ENCODE results near the gene NRSN2.
"Not testable (repeated sequence)": the region's sequence is repeated elsewhere in the genome, so short reads cannot be mapped to it uniquely, and the experiment has no call there.

Gene NRSN2

DNA sequence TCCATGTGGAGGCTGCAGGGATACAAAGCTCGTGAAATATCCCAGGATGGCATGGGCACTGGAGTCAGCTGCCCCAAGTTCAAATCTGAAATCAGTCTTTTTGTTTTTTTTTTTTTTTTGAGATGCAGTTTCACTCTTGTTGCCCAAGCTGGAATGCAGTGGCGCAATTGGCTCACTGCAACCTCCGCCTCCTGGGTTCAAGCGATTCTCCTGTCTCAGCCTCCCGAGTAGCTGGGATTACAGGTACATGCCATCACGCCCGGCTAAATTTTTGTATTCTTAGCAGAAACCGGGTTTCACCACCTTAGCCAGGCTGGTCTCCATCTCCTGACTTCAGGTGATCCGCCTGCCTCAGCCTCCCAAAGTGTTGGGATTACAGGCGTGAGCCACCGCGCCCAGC, 30.7 kb downstream of the NRSN2 start:
- not testable (repeated sequence) for DNase-seq

DNA sequence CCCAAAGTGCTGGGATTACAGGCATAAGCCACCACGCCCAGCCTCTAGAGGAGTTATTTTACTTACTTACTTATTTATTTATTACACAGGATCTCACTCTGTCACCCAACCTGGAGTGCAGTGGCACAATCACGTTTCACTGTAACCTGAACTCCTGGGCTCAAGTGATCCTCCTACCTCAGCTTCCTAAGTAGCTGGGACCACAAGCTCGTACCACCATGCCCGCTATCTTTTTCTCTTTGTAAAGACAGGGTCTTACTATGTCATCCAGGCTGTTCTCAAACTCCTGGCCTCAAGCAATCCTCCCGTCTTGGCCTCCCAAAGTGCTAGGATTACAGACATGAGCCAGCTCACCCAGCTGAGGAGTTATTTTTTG, 32.0 kb downstream of the NRSN2 start:
- DNase-seq = peak; percentile 22

DNA sequence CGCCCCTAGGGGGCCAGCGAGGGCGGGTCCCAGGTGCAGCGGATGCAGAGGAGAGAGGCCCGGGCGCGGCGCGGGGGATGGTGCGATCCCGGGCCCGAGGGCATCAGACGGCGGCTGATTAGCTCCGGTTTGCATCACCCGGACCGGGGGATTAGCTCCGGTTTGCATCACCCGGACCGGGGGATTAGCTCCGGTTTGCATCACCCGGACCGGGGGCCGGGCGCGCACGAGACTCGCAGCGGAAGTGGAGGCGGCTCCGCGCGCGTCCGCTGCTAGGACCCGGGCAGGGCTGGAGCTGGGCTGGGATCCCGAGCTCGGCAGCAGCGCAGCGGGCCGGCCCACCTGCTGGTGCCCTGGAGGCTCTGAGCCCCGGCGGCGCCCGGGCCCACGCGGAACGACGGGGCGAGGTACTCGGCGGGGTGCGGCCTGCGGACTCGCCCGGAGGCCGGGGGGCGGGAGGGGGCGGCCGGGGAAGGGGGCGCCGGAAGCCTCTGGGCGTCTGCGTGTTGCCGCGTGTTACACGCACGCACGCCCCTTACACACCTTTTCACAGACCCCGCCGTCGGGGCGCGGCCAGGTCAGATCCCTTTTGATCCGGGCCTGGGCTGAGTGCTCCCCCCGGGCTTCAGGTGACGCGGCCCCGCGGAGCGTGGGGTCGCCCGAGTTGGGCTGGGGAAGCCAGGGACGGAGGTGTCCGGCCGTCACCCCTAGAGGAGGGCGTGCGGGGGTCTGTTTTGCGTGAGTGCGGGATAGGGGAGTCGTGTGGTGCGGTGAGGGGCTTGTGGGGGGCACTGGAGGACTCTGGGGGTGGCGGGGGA, 34.1 kb downstream of the NRSN2 start:
- peak; percentile 53 for DNase-seq

DNA sequence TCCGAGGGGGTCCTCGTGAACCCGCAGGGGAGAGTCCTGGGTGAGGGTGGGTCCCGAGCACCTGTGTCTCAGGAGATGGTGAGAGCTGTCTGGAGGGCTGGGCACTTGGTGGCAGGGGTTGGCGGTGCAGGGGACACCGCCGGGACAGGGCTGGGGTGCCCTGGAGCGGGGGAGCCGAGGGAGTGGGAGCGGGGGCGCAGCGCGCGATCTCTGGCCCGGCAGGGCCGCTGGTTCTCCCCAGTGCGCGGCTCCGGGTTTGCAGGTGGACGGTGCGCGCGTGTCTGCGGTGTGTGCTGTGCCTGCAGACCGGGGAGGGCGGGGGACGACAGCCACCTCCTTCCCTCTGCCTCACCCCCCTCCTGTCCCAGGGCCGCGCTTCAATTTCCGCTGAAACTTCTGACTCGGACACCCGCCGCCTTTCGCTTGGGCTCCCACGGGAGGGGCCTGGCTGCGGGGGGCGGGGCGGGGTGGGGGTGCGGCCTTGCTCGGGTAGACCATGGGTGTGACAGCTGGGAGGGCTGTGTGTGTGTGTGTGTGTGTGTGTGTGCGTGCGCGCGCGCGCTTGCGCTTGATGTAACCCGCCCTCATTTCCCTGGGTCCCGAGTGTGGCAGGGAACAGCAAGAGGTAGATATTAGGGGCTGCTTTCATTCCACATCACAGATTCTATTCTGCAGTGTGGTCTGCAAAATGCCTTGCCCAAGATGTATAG, 34.8 kb downstream of the NRSN2 start:
- peak; percentile 28 for DNase-seq

- DNase-seq = no peak
Observed at GRCh38 chr20:382291-383115, 35.6 kb downstream of the NRSN2 start.

DNA sequence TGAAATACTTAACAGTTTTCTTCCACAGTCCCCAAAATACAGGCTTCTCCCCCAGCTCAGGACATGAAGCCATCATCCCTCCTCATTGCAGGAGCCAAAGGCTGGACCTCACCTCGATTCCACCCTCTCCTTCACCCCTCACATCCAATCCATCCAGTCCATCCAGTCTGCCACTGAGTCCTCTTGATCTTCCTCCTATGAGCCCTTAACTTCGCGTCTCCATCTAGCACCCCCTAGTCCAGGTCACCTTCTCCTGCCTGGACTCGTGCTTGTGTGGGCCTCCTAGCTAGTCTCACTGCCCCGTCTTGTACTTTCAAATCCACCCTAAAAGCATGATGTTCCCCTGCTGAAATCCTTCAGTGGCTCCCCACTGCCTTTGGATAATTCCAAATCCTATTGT, 37.0 kb downstream of the NRSN2 start:
- DNase-seq = no peak

GRCh38 chr20:384723-385122, 37.8 kb downstream of the NRSN2 start:
- DNase-seq = no peak

GRCh38 chr20:385448-385847, 38.5 kb downstream of the NRSN2 start:
- no peak for DNase-seq

- DNase-seq = not testable (repeated sequence)
Observed at GRCh38 chr20:386634-387033, 39.7 kb downstream of the NRSN2 start.

GRCh38 chr20:387520-387919, 40.6 kb downstream of the NRSN2 start:
- no peak for DNase-seq

GRCh38 chr20:388034-388994, 41.4 kb downstream of the NRSN2 start:
- DNase-seq = no peak

DNA sequence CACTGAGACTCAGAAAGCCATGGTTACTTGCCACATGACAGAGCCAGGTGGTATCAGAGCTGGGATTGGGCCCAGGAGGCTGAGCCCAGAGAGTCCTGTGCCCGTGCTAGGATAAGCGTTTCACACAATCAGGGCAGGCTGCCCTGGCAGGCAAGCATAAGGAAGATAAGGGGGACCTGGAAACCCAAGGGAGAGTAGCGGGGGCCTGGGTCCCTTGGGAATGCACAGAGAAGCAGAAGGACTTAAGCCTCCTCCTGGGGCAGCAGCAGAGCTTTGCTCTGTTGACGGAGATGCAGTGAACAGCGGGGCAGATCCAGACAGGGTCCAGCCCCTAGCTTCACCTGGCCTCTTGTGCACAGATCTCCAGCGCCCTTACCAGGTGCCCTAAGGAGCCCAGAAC, 42.3 kb downstream of the NRSN2 start:
- no peak for DNase-seq

- DNase-seq = no peak
Observed at GRCh38 chr20:391041-391711, 44.3 kb downstream of the NRSN2 start.

- not testable (repeated sequence) for DNase-seq
Observed at GRCh38 chr20:393296-393695, 46.4 kb downstream of the NRSN2 start.

GRCh38 chr20:396252-396618, 49.3 kb downstream of the NRSN2 start:
- no peak for DNase-seq

- DNase-seq = no peak
Observed at GRCh38 chr20:396619-397431, 49.9 kb downstream of the NRSN2 start.

- DNase-seq = no peak
Observed at GRCh38 chr20:397432-398237, 50.7 kb downstream of the NRSN2 start.

DNA sequence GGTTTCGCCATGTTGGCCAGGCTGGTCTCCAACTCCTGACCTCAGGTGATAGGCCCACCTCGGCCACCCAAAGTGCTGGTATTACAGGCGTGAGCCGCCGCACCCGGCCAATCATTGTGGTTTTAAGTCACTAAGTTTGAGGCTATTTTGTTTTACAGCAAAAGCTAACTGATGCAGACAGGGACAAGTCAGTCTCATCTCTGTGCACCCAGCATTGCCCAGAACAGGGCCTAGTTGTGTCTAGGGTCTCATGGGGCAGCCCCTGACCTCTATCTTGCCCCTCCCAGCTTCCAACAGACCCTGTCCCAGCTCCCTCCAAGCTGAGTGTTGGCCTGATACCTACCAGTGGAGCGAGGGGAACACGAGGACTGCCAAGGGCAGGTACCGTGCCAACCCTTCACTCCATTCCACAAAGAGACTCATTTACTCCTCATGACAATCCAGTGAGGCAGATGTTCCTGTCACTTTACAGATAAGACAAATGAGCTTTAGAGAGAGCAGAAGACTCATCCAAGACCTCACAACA, 52.3 kb downstream of the NRSN2 start:
- DNase-seq = no peak

- DNase-seq = no peak
Observed at GRCh38 chr20:400128-400453, 53.2 kb downstream of the NRSN2 start.

All from NCI-H1436 (cell line).